ENCODE data around the gene PTPN3.

DNA sequence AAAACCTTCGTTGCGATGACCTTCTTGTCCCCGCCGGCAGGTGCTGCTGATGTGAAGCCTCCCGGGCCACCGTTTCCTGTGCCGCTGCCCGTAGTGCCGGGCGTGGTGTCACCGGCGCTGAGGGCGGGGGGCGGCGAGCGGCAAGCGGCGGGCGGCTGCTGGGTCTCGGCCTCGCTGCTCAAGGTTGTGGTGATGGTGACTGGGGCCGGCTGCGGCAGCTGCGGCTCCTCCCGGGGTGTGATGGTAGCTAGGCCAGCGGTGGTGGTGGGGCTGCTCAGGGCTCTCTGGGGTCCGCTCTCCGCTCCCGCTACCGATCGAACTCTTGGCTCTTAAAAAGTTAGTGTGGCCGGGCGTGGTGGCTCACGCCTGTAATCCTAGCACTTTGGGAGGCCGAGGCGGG lies 36.0 kb upstream of the PTPN3 start:
- TF ChIP-seq EZH2 (IDR thresholded peaks at IDR 0.05) (no peak), EZH2phosphoT487 (IDR thresholded peaks at IDR 0.05) (no peak)
- TF ChIP-seq, protein P1, sequence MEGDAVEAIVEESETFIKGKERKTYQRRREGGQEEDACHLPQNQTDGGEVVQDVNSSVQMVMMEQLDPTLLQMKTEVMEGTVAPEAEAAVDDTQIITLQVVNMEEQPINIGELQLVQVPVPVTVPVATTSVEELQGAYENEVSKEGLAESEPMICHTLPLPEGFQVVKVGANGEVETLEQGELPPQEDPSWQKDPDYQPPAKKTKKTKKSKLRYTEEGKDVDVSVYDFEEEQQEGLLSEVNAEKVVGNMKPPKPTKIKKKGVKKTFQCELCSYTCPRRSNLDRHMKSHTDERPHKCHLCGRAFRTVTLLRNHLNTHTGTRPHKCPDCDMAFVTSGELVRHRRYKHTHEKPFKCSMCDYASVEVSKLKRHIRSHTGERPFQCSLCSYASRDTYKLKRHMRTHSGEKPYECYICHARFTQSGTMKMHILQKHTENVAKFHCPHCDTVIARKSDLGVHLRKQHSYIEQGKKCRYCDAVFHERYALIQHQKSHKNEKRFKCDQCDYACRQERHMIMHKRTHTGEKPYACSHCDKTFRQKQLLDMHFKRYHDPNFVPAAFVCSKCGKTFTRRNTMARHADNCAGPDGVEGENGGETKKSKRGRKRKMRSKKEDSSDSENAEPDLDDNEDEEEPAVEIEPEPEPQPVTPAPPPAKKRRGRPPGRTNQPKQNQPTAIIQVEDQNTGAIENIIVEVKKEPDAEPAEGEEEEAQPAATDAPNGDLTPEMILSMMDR (IDR thresholded peaks at IDR 0.05), result no peak
